Astrocyte (in vitro differentiated cells and primary cell): ENCODE results near the gene LACC1. TPM values are rescaled to one million over a fixed set of nuclear protein-coding genes. Genes with fewer than 3 reads are reported as not detected.

Experiments used
- DNase-seq: peaks from one replicate; pipeline ENCODE4 v3.0.0-alpha.2; 2010; ENCODE audit warnings: low read depth
- FAIRE-seq: peaks from 2 replicates; lab custom pipeline; 2011; peaks lifted over from hg19 to GRCh38; lab: Jason Lieb, UNC
- H2AFZ ChIP-seq: 2 replicates; pipeline ENCODE4 v1.6.0; 2012; ENCODE audit warnings: low read depth, low read length, inconsistent platforms
- H3K27ac ChIP-seq: 2 replicates; pipeline ENCODE4 v1.5.1; 2011; ENCODE audit warnings: low read depth, low read length, inconsistent platforms
- H3K27me3 ChIP-seq: 2 replicates; pipeline ENCODE4 v1.6.0; 2011; ENCODE audit warnings: low read length, inconsistent platforms; ENCODE audit not compliant: insufficient read depth
- H3K36me3 ChIP-seq: 2 replicates; pipeline ENCODE4 v1.5.1; 2011; ENCODE audit warnings: low read length, inconsistent platforms; ENCODE audit not compliant: insufficient read depth
- H3K4me1 ChIP-seq: 2 replicates; pipeline ENCODE4 v1.5.1; 2011; ENCODE audit warnings: low read length, inconsistent platforms; ENCODE audit not compliant: insufficient read depth
- H3K4me2 ChIP-seq: 2 replicates; pipeline ENCODE4 v1.6.0; 2012; ENCODE audit warnings: low read length, inconsistent platforms
- H3K4me3 ChIP-seq: 2 replicates; pipeline ENCODE4 v1.5.1; 2011; ENCODE audit warnings: low read depth, mild to moderate bottlenecking, low read length, inconsistent platforms; ENCODE audit not compliant: insufficient read depth
- H3K79me2 ChIP-seq: 2 replicates; pipeline ENCODE4 v1.6.0; 2012; ENCODE audit warnings: mild to moderate bottlenecking, low read length, inconsistent platforms; ENCODE audit not compliant: insufficient read depth
- H3K9ac ChIP-seq: 2 replicates; pipeline ENCODE4 v1.6.0; 2012; ENCODE audit warnings: mild to moderate bottlenecking, low read length, inconsistent platforms
- H3K9me3 ChIP-seq: 2 replicates; pipeline ENCODE4 v1.5.1; 2012; ENCODE audit warnings: low read depth, mild to moderate bottlenecking, low read length, inconsistent platforms; ENCODE audit not compliant: insufficient read depth
- H4K20me1 ChIP-seq: 2 replicates; pipeline ENCODE4 v1.6.0; 2012; ENCODE audit warnings: low read length, inconsistent platforms; ENCODE audit not compliant: insufficient read depth
- H3K27ac Mint-ChIP-seq: one replicate; pipeline ENCODE4 v1.8.0; 2021; ENCODE audit warnings: mild to moderate bottlenecking, mixed read lengths; ENCODE audit not compliant: unreplicated experiment
- H3K27me3 Mint-ChIP-seq: one replicate; pipeline ENCODE4 v1.8.0; 2021; ENCODE audit warnings: low read depth, mixed read lengths; ENCODE audit not compliant: unreplicated experiment
- H3K36me3 Mint-ChIP-seq: one replicate; pipeline ENCODE4 v1.8.0; 2021; ENCODE audit warnings: low read depth, mixed read lengths; ENCODE audit not compliant: unreplicated experiment
- H3K4me1 Mint-ChIP-seq: one replicate; pipeline ENCODE4 v1.8.0; 2021; ENCODE audit warnings: low read depth, mixed read lengths; ENCODE audit not compliant: unreplicated experiment
- H3K4me3 Mint-ChIP-seq: one replicate; pipeline ENCODE4 v1.8.0; 2021; ENCODE audit warnings: mild to moderate bottlenecking, moderate library complexity, mixed read lengths; ENCODE audit not compliant: unreplicated experiment
- H3K9me3 Mint-ChIP-seq: one replicate; pipeline ENCODE4 v1.8.0; 2021; ENCODE audit warnings: mild to moderate bottlenecking, mixed read lengths; ENCODE audit not compliant: unreplicated experiment
- CTCF ChIP-seq: IDR thresholded peaks from 2 replicates; pipeline ENCODE4 v1.5.1; 2011; ENCODE audit warnings: low read depth, mild to moderate bottlenecking, inconsistent platforms, low read length, moderate library complexity; ENCODE audit not compliant: insufficient read depth
- EZH2 ChIP-seq: IDR thresholded peaks from 2 replicates; pipeline ENCODE4 v1.6.1; 2012; ENCODE audit warnings: mild to moderate bottlenecking, low read length, inconsistent platforms; ENCODE audit not compliant: insufficient read depth
- total RNA-seq: library from RNA; stranded (reverse); gene quantifications from 2 replicates; pipeline ENCODE4 v1.2.1, GENCODE V29; 2021

The LACC1 gene
- total RNA-seq, 1 donor from 2014 or later, result 9.2 TPM

GRCh38 chr13:43911278-43911677 lies 31.6 kb downstream of the LACC1 start:
- peaks cover 8% of the 10 kb centered on the region for H3K4me1 Mint-ChIP-seq
- DNase-seq (no peak), FAIRE-seq (no peak)
- Histone ChIP-seq H4K20me1 (no peaks in the 10 kb centered on the region), H2AFZ (no peak overlapping the region), H3K79me2 (no peaks in the 10 kb centered on the region), H3K4me3 (no peak overlapping the region), H3K9ac (no peak overlapping the region), H3K9me3 (no peaks in the 10 kb centered on the region), H3K27me3 (no peaks in the 10 kb centered on the region), H3K27ac (no peak overlapping the region), H3K4me2 (no peak overlapping the region), H3K4me1 (peaks cover 11% of the 10 kb centered on the region), H3K36me3 (no peaks in the 10 kb centered on the region)
- H3K9me3 Mint-ChIP-seq, result no peaks in the 10 kb centered on the region
- peaks cover 5% of the 10 kb centered on the region for H3K27me3 Mint-ChIP-seq
- no peak overlapping the region for H3K4me3 Mint-ChIP-seq
- no peaks in the 10 kb centered on the region for H3K36me3 Mint-ChIP-seq
- TF ChIP-seq CTCF (no peak), EZH2 (no peak)
- H3K27ac Mint-ChIP-seq, result no peak overlapping the region

- Histone ChIP-seq H3K27me3 (no peaks in the 10 kb centered on the region), H3K4me1 (peaks cover 11% of the 10 kb centered on the region), H2AFZ (no peak overlapping the region), H3K4me3 (no peak overlapping the region), H3K4me2 (no peak overlapping the region), H3K9me3 (no peaks in the 10 kb centered on the region), H3K79me2 (no peaks in the 10 kb centered on the region), H4K20me1 (no peaks in the 10 kb centered on the region), H3K9ac (no peak overlapping the region), H3K36me3 (no peaks in the 10 kb centered on the region), H3K27ac (no peak overlapping the region)
- TF ChIP-seq CTCF (no peak), EZH2 (no peak)
- Mint-ChIP-seq H3K27me3 (peaks cover 5% of the 10 kb centered on the region), H3K9me3 (no peaks in the 10 kb centered on the region), H3K4me1 (peaks cover 8% of the 10 kb centered on the region), H3K27ac (no peak overlapping the region), H3K36me3 (no peaks in the 10 kb centered on the region), H3K4me3 (no peak overlapping the region)
- FAIRE-seq (no peak), DNase-seq (no peak)
Observed at GRCh38 chr13:43911871-43912270, 32.2 kb downstream of the LACC1 start.

DNA sequence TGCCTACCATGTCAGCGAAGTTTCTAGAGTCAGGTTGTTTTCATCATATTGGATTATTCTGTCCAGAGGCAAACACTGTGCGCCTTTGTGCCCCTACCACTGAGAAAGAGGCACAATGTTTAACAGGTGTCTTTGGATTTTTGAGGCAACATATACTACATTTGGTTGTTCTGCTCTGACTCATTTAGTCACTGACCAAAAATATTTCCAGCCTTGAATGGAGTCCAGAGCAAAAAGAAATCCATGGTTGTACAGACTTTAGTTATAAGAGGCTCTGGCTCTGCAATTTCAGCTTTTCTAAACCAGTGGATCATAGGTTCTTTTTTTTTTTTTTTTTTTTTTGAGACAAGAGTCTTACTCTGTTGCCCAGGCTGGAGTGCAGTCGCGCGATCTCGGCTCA lies 35.7 kb downstream of the LACC1 start:
- no peak overlapping the region for H2AFZ ChIP-seq
- H3K36me3 Mint-ChIP-seq, result no peaks in the 10 kb centered on the region
- no peak for FAIRE-seq

More for the DNA sequence above, 35.7 kb downstream of the LACC1 start:
- H3K4me1 ChIP-seq, result no peaks in the 10 kb centered on the region
- H3K4me3 Mint-ChIP-seq, result no peak overlapping the region
- TF ChIP-seq CTCF (no peak), EZH2 (no peak)
- no peaks in the 10 kb centered on the region for H3K9me3 ChIP-seq
- no peak overlapping the region for H3K9ac ChIP-seq
- H3K36me3 ChIP-seq, result no peaks in the 10 kb centered on the region
- no peak overlapping the region for H3K27ac ChIP-seq
- no peaks in the 10 kb centered on the region for H3K79me2 ChIP-seq
- H4K20me1 ChIP-seq, result no peaks in the 10 kb centered on the region
- no peaks in the 10 kb centered on the region for H3K27me3 ChIP-seq
- no peak overlapping the region for H3K27ac Mint-ChIP-seq
- peaks cover 1% of the 10 kb centered on the region for H3K4me1 Mint-ChIP-seq
- H3K4me3 ChIP-seq, result no peak overlapping the region
- peak; percentile 67 for DNase-seq
- H3K4me2 ChIP-seq, result no peak overlapping the region
- H3K27me3 Mint-ChIP-seq, result peaks cover 5% of the 10 kb centered on the region
- no peaks in the 10 kb centered on the region for H3K9me3 Mint-ChIP-seq
